ENCODE measurements around the gene DVL1. TPM values are rescaled to one million over a fixed set of nuclear protein-coding genes. Genes with fewer than 3 reads are reported as not detected.

DVL1 gene
- total and polyA plus RNA-seq, 2 of the 13 experiments (the other 11 are each of a cell fraction or from before 2014, with no cell fraction given) = 30.8 to 60.4 TPM

DNA sequence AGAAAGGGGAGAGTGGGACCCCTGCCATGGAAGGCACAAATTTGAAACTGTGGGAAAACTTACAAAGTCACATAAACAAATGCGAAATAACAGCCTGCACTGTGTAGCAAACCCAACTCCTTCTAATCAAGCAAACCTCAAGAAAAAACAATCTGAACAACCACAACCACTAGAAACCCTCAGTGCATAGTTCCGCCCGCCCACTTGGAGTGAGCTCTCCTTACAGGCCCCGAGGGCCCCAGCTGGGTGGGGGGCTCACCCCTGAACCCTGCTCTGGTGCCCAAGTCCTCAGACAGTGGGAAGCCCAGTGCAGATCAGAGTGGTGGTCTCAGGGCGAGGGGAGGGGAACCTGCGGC is 10.1 kb upstream of the DVL1 start (continued):
- TF ChIP-seq, protein P1, sequence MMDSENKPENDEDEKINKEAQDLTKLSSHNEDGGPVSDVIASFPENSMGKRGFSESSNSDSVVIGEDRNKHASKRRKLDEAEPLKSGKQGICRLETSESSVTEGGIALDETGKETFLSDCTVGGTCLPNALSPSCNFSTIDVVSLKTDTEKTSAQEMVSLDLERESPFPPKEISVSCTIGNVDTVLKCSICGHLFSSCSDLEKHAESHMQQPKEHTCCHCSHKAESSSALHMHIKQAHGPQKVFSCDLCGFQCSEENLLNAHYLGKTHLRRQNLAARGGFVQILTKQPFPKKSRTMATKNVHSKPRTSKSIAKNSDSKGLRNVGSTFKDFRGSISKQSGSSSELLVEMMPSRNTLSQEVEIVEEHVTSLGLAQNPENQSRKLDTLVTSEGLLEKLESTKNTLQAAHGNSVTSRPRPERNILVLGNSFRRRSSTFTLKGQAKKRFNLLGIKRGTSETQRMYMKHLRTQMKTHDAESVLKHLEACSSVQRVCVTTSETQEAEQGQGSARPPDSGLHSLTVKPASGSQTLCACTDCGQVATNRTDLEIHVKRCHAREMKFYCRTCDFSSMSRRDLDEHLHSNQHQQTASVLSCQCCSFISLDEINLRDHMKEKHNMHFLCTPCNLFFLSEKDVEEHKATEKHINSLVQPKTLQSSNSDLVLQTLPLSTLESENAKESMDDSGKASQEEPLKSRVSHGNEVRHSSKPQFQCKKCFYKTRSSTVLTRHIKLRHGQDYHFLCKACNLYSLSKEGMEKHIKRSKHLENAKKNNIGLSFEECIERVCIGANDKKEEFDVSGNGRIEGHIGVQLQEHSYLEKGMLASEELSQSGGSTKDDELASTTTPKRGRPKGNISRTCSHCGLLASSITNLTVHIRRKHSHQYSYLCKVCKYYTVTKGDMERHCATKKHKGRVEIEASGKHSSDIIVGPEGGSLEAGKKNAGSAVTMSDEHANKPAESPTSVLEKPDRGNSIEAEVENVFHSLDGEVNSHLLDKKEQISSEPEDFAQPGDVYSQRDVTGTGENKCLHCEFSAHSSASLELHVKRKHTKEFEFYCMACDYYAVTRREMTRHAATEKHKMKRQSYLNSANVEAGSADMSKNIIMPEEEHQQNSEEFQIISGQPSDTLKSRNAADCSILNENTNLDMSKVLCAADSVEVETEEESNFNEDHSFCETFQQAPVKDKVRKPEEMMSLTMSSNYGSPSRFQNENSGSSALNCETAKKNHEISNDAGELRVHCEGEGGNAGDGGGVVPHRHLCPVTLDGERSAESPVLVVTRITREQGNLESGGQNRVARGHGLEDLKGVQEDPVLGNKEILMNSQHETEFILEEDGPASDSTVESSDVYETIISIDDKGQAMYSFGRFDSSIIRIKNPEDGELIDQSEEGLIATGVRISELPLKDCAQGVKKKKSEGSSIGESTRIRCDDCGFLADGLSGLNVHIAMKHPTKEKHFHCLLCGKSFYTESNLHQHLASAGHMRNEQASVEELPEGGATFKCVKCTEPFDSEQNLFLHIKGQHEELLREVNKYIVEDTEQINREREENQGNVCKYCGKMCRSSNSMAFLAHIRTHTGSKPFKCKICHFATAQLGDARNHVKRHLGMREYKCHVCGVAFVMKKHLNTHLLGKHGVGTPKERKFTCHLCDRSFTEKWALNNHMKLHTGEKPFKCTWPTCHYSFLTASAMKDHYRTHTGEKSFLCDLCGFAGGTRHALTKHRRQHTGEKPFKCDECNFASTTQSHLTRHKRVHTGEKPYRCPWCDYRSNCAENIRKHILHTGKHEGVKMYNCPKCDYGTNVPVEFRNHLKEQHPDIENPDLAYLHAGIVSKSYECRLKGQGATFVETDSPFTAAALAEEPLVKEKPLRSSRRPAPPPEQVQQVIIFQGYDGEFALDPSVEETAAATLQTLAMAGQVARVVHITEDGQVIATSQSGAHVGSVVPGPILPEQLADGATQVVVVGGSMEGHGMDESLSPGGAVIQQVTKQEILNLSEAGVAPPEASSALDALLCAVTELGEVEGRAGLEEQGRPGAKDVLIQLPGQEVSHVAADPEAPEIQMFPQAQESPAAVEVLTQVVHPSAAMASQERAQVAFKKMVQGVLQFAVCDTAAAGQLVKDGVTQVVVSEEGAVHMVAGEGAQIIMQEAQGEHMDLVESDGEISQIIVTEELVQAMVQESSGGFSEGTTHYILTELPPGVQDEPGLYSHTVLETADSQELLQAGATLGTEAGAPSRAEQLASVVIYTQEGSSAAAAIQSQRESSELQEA (CRISPR knock-in tag; IDR thresholded peaks at IDR 0.05; ENCODE audit: not compliant biosample characterization) = no peak
- TF ChIP-seq, protein P2, sequence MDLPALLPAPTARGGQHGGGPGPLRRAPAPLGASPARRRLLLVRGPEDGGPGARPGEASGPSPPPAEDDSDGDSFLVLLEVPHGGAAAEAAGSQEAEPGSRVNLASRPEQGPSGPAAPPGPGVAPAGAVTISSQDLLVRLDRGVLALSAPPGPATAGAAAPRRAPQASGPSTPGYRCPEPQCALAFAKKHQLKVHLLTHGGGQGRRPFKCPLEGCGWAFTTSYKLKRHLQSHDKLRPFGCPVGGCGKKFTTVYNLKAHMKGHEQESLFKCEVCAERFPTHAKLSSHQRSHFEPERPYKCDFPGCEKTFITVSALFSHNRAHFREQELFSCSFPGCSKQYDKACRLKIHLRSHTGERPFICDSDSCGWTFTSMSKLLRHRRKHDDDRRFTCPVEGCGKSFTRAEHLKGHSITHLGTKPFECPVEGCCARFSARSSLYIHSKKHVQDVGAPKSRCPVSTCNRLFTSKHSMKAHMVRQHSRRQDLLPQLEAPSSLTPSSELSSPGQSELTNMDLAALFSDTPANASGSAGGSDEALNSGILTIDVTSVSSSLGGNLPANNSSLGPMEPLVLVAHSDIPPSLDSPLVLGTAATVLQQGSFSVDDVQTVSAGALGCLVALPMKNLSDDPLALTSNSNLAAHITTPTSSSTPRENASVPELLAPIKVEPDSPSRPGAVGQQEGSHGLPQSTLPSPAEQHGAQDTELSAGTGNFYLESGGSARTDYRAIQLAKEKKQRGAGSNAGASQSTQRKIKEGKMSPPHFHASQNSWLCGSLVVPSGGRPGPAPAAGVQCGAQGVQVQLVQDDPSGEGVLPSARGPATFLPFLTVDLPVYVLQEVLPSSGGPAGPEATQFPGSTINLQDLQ (CRISPR knock-in tag; IDR thresholded peaks at IDR 0.05) = no peak
- TF ChIP-seq ZFY (CRISPR knock-in tag; IDR thresholded peaks at IDR 0.05) = no peak
- no peak for TF ChIP-seq IKZF4 (CRISPR knock-in tag; IDR thresholded peaks at IDR 0.05; ENCODE audit: borderline replicate concordance, low read depth, not compliant biosample characterization)
- TF ChIP-seq ZNF709 (CRISPR knock-in tag; IDR thresholded peaks at IDR 0.05) = peak; percentile 6; the same call in 1 of the 2 replicates
- no peak for TF ChIP-seq GATA4 (IDR thresholded peaks at IDR 0.05; ENCODE audit: borderline replicate concordance, low read depth)
- TF ChIP-seq, protein P3, sequence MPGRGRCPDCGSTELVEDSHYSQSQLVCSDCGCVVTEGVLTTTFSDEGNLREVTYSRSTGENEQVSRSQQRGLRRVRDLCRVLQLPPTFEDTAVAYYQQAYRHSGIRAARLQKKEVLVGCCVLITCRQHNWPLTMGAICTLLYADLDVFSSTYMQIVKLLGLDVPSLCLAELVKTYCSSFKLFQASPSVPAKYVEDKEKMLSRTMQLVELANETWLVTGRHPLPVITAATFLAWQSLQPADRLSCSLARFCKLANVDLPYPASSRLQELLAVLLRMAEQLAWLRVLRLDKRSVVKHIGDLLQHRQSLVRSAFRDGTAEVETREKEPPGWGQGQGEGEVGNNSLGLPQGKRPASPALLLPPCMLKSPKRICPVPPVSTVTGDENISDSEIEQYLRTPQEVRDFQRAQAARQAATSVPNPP (CRISPR knock-in tag; IDR thresholded peaks at IDR 0.05) = no peak
- TF ChIP-seq ZNF232 (CRISPR knock-in tag; IDR thresholded peaks at IDR 0.05; ENCODE audit: borderline replicate concordance) = no peak
- no peak for TF ChIP-seq ZFYVE20 (CRISPR knock-in tag; IDR thresholded peaks at IDR 0.05; ENCODE audit: borderline replicate concordance, low read depth)
- no peak for TF ChIP-seq PCBP2 (optimal IDR thresholded peaks at IDR 0.05; ENCODE audit: low read depth, low read length, poor library complexity, severe bottlenecking)
- TF ChIP-seq ZNF772 (CRISPR knock-in tag; IDR thresholded peaks at IDR 0.05) = no peak
- TF ChIP-seq, protein P4, sequence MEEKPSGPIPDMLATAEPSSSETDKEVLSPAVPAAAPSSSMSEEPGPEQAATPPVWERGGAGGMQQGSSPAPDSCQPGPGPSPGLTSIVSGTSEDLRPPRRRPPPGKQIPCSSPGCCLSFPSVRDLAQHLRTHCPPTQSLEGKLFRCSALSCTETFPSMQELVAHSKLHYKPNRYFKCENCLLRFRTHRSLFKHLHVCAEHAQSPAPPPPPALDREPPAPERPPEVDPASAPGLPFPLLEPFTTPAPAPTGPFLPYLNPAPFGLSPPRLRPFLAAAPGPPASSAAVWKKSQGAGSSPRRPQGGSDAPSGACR (CRISPR knock-in tag; IDR thresholded peaks at IDR 0.05) = no peak
- no peak for TF ChIP-seq KDM4B (CRISPR knock-in tag; IDR thresholded peaks at IDR 0.05)
- no peak for TF ChIP-seq JUNB (CRISPR knock-in tag; IDR thresholded peaks at IDR 0.05; ENCODE audit: borderline replicate concordance)
- no peak for TF ChIP-seq ZNF451 (CRISPR knock-in tag; IDR thresholded peaks at IDR 0.05)
- TF ChIP-seq KDM5A (IDR thresholded peaks at IDR 0.05; ENCODE audit: borderline replicate concordance, low read length) = no peak

Data from HepG2 (cell line).